ENCODE measurements around the gene P2RY1.

Gene P2RY1

DNA sequence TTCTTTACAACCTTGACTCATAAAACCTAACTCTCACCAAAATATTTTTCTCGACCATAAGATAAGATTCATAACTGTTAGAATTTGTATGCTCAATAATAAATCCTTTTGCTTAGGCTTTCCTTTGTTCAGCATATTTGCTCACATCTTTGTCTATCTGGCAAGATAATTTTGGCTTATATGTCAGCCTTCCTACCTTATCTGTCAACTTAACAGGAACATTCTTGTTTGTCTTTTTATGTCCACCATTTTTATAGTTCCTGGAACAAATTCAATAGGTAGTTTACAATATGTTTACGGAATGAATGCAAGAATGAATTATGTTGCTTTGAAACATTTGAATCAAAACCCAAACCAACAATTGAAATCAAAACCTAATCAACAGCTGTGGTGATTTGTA lies 41.0 kb upstream of the P2RY1 start:
- H4K20me1 ChIP-seq (ENCODE audit: insufficient read depth, low read length), result no peaks in the 10 kb centered on the region
- H3K9ac ChIP-seq (ENCODE audit: low read depth, low read length), result no peak overlapping the region
- no peaks in the 10 kb centered on the region for H3K27me3 ChIP-seq (ENCODE audit: insufficient read depth, low read length, poor library complexity)
- H2AFZ ChIP-seq (ENCODE audit: low read depth, low read length), result no peak overlapping the region
- no peaks in the 10 kb centered on the region for H3K36me3 ChIP-seq (ENCODE audit: insufficient read depth, low read length)
- H3K9me3 ChIP-seq (ENCODE audit: insufficient read depth, low read length, severe bottlenecking), result no peaks in the 10 kb centered on the region
- H3K4me1 ChIP-seq (ENCODE audit: insufficient read depth, low read length), result no peaks in the 10 kb centered on the region
- H3K4me3 ChIP-seq (ENCODE audit: low read depth in 1 of 2, low read length in 2 of 2), result no peak overlapping the region
- no peaks in the 10 kb centered on the region for H3K79me2 ChIP-seq (ENCODE audit: insufficient read depth, low read length)
- no peak for ATAC-seq (ENCODE audit: insufficient read depth, low read depth)
- DNase-seq, result no peak
- H3K4me2 ChIP-seq (ENCODE audit: insufficient read depth, low read length), result no peak overlapping the region
- no peak for TF ChIP-seq EZH2 (IDR thresholded peaks at IDR 0.05; ENCODE audit: borderline replicate concordance, low read depth, low read length, severe bottlenecking)
- TF ChIP-seq, protein P1, sequence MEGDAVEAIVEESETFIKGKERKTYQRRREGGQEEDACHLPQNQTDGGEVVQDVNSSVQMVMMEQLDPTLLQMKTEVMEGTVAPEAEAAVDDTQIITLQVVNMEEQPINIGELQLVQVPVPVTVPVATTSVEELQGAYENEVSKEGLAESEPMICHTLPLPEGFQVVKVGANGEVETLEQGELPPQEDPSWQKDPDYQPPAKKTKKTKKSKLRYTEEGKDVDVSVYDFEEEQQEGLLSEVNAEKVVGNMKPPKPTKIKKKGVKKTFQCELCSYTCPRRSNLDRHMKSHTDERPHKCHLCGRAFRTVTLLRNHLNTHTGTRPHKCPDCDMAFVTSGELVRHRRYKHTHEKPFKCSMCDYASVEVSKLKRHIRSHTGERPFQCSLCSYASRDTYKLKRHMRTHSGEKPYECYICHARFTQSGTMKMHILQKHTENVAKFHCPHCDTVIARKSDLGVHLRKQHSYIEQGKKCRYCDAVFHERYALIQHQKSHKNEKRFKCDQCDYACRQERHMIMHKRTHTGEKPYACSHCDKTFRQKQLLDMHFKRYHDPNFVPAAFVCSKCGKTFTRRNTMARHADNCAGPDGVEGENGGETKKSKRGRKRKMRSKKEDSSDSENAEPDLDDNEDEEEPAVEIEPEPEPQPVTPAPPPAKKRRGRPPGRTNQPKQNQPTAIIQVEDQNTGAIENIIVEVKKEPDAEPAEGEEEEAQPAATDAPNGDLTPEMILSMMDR (IDR thresholded peaks at IDR 0.05; ENCODE audit: borderline replicate concordance, extremely low read depth, low read length, poor library complexity, severe bottlenecking), result no peak
- H3K27ac ChIP-seq (ENCODE audit: low read length), result no peak overlapping the region

DNA sequence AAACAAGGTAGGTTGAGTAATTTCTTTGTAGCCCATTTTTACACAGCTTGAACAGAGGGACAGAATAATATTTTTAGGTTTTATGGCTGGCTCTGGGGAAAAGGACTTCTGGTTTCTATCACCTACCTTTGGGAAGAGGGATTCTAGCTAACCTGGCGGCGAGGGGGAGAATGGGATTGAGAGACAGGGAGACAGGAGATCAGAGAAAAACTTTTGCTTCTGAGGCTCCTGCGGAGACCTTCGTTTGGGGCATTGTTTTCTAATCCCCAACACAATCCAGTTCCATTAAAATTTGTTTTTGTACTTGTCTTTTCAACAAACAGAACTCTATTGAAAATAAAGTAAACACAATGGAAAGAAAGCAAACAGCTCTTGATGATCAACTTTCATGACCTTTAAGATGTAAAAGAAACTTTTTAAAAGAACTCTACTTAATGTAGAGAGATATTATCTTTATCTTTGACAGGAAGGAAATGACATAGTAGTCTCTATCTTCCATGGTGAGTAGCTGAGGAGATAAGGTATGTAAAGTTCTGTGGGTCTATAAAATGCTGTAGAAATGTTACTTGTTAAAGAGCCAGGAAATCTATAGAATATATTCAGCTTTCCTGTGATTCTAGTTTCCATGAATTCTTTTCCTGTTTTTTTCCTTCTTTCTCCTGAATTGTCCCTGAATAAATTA lies 37.0 kb upstream of the P2RY1 start:
- no peak overlapping the region for H3K27ac ChIP-seq (ENCODE audit: low read length)
- no peaks in the 10 kb centered on the region for H3K4me1 ChIP-seq (ENCODE audit: insufficient read depth, low read length)
- no peaks in the 10 kb centered on the region for H3K27me3 ChIP-seq (ENCODE audit: insufficient read depth, low read length, poor library complexity)
- H3K36me3 ChIP-seq (ENCODE audit: insufficient read depth, low read length), result no peaks in the 10 kb centered on the region
- H3K9me3 ChIP-seq (ENCODE audit: insufficient read depth, low read length, severe bottlenecking), result no peaks in the 10 kb centered on the region
- ATAC-seq (ENCODE audit: insufficient read depth, low read depth), result no peak
- H2AFZ ChIP-seq (ENCODE audit: low read depth, low read length), result no peak overlapping the region
- DNase-seq, result no peak
- H3K4me2 ChIP-seq (ENCODE audit: insufficient read depth, low read length), result no peak overlapping the region
- TF ChIP-seq, protein P1 (IDR thresholded peaks at IDR 0.05; ENCODE audit: borderline replicate concordance, extremely low read depth, low read length, poor library complexity, severe bottlenecking), result no peak
- no peak for TF ChIP-seq EZH2 (IDR thresholded peaks at IDR 0.05; ENCODE audit: borderline replicate concordance, low read depth, low read length, severe bottlenecking)
- no peaks in the 10 kb centered on the region for H4K20me1 ChIP-seq (ENCODE audit: insufficient read depth, low read length)
- no peak overlapping the region for H3K4me3 ChIP-seq (ENCODE audit: low read depth in 1 of 2, low read length in 2 of 2)
- no peak overlapping the region for H3K9ac ChIP-seq (ENCODE audit: low read depth, low read length)
- no peaks in the 10 kb centered on the region for H3K79me2 ChIP-seq (ENCODE audit: insufficient read depth, low read length)

DNA sequence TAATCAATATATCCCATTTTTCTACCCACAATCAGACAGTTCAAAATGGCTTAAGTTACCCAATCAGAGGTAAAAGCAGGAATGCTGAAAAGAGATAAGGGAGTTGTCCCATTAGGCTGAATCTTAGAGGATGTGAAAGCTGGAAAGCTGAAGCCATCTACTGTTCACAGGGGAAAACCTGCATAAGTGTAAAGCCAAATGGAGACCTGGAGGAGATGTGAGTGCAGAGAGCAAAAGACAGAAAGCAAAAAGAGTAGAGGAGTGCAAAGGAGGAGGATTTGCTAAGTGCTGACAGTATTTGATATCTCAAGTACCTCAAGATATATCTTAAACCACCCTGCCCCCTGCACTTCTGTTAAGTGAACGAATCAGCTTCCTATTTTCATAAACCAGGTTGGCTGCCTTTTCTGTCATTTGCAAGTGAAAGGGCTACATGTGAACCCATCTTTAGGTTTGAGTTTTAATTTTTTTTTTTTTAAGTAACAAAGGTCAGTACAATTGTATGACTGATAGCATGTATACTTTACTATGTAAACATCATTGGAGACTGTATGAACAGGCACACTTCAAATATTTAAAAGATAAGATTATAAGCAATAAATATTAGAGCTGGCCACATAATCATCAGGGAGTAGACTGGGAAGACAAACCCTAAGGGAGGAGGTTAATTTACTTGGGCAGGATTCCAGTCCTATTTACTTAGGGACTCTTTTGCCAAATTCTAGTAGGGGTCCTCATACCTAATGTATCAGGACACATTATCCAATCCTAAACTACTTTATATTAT lies 22.8 kb upstream of the P2RY1 start:
- DNase-seq, result no peak

More for the DNA sequence above, 22.8 kb upstream of the P2RY1 start:
- H3K4me2 ChIP-seq (ENCODE audit: insufficient read depth, low read length), result no peak overlapping the region
- no peak for TF ChIP-seq EZH2 (IDR thresholded peaks at IDR 0.05; ENCODE audit: borderline replicate concordance, low read depth, low read length, severe bottlenecking)
- TF ChIP-seq, protein P1 (IDR thresholded peaks at IDR 0.05; ENCODE audit: borderline replicate concordance, extremely low read depth, low read length, poor library complexity, severe bottlenecking), result no peak
- no peaks in the 10 kb centered on the region for H3K79me2 ChIP-seq (ENCODE audit: insufficient read depth, low read length)
- H3K4me1 ChIP-seq (ENCODE audit: insufficient read depth, low read length), result no peaks in the 10 kb centered on the region
- no peaks in the 10 kb centered on the region for H3K9me3 ChIP-seq (ENCODE audit: insufficient read depth, low read length, severe bottlenecking)
- no peak overlapping the region for H3K27ac ChIP-seq (ENCODE audit: low read length)
- no peak for ATAC-seq (ENCODE audit: insufficient read depth, low read depth)
- H3K36me3 ChIP-seq (ENCODE audit: insufficient read depth, low read length), result no peaks in the 10 kb centered on the region
- peaks cover 2% of the 10 kb centered on the region for H3K27me3 ChIP-seq (ENCODE audit: insufficient read depth, low read length, poor library complexity)
- H3K4me3 ChIP-seq (ENCODE audit: low read depth in 1 of 2, low read length in 2 of 2), result no peak overlapping the region
- no peak overlapping the region for H2AFZ ChIP-seq (ENCODE audit: low read depth, low read length)
- H3K9ac ChIP-seq (ENCODE audit: low read depth, low read length), result no peak overlapping the region
- no peaks in the 10 kb centered on the region for H4K20me1 ChIP-seq (ENCODE audit: insufficient read depth, low read length)

Data from DND-41 (cell line).